Stimulated activated CD8-positive, alpha-beta memory T cell treated with anti-CD3 and anti-CD28 coated beads, Interleukin-15, amount 100 ng/mL, for 24 hours (primary cell): ENCODE data around the gene GLUD1.
"Not testable (repeated sequence)": the region's sequence is repeated elsewhere in the genome, so short reads cannot be mapped to it uniquely, and the experiment has no call there.

Experiments
- DNase-seq: peaks from one replicate; pipeline ENCODE4 v3.0.0-alpha.2; 2020; ENCODE audit warnings: low read depth

GLUD1 gene

DNA sequence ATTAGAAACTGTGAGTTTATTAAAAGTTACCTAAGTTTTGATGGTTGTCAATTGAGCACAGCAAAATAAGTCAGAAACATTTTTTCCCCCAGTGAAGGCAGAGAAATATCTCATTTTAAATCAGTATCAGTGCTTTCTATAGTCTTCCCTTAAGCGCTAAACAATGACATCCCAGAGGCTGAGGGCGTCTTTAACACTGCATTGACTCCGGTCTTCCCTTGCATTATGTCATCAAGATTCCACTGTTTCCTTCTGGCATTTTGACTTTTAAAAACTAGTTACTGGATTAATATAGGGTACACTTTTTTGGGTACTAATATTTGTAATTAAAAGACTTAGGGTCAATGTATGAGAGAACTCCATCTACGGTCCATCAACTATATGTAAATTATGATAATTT is 3.9 kb downstream of the GLUD1 start:
- no peak for DNase-seq

DNA sequence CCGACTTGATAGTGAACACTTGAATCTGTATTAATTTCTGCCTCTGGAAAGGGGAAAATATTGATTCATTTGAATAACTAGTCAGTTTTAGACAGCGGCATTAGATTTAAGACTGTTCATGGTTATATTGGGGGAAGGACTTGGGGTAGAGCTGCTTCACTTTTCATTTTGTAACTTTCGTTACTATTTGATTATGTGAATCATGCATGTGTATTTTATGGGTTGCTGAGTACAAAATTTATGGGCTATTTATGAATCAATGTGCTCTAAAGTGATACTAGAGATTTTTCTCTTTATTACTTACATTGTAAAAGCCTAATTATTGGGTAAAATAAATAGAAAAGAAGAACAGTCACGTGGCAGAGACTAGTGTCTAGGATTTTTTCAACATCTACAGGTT is 4.9 kb downstream of the GLUD1 start:
- no peak for DNase-seq

DNA sequence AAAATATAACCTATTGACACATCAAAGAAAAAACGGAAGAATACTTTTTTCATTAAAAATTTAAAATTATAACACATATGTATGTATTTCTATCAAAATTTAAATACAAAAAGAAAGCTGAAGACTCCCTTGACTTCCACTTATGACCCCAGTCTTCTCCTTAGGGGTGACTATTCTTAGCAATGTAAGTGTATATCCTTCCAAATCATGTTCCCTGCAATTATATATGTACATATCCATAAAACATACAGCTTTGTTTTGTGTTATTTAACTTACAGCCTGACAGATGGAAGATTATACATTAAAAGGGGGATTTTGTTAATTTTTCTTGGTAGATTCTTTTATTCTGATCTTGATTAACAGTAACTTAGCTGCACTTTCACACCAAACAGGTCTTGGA is 9.1 kb downstream of the GLUD1 start:
- DNase-seq = no peak

DNA sequence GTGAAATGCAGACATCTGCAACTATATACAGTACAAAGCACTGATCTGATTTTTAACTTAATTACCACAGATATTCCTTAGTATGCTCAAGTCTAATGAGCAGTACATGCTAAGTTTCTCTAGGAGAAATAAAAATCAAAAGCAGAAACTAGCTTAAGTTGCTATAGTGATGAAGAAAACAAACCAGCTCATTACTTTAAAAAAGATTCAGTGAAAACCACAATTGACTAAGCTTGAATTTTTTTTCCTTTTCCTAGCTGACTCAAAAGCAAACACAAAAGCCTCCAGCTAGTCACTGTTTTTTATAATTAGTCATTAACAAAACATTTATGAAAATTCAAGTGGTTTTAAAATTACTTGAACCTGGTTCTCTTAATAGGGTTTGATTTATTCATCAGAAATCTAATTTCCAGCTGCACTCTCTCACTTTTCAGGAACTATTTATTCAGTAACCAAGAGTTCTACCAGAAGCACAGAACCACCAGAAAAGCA is 10.3 kb downstream of the GLUD1 start:
- DNase-seq = not testable (repeated sequence)

DNA sequence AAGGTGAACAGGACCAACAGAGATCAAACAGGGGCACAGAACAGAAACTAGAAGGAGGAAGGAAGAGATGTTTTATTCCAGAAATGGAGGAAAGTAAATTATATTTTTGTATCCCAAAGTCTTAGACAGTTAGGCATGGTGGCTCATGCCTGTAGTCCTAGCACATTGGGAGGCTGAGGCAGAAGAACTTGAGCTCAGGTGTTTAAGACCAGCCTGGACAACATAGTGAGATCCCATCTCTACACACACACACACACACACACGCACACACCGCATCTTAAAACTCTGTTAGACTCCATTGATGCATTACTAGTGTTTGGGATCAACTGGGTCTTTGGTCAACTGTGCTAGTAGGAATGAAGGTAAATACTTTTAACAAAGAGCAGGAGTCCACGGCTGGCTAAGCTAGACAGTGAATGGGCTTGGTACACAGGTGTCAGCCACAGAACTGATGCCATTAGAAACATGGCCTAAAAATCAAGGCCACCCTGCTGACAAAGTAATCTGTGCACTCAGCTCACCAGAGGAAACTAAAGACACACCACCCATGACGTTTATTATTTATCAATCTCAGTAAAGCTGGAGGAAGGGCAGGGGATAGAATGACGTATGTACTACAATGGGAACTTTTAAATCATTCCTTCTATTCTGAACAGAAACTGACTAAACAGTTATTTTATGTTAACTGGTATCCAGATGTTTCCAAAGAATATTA is 10.9 kb downstream of the GLUD1 start:
- not testable (repeated sequence) for DNase-seq

DNA sequence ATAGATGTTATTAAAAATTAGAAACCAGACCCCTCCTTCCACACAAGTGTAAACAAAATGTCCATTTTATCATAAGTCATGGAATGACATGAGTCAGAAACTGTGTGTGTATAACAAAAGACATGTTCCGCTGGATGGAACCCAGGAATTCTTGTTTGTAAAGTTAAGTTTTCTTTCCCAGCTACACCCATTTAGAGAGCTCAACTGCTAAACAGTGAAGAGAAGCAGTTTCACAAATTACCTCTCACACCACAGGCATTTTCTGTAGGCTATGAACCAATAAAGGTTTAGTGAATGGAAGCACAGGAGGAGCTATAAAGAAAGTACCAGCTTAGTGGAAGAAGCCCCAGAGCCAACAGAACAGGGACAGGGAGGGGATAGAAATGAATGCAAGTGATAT is 12.4 kb downstream of the GLUD1 start:
- not testable (repeated sequence) for DNase-seq

DNA sequence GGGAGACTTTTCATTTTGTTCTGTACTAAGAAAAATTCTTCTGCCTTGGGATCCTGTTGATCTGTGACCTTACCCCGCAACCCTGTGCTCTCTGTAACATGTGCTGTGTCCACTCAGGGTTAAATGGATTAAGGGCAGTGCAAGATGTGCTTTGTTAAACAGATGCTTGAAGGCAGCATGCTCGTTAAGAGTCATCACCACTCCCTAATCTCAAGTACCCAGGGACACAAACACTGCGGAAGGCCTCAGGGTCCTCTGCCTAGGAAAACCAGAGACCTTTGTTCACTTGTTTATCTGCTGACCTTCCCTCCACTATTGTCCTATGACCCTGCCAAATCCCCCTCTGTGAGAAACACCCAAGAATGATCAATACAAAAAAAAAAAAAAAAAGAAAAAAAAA is 13.1 kb downstream of the GLUD1 start:
- DNase-seq = not testable (repeated sequence)

DNA sequence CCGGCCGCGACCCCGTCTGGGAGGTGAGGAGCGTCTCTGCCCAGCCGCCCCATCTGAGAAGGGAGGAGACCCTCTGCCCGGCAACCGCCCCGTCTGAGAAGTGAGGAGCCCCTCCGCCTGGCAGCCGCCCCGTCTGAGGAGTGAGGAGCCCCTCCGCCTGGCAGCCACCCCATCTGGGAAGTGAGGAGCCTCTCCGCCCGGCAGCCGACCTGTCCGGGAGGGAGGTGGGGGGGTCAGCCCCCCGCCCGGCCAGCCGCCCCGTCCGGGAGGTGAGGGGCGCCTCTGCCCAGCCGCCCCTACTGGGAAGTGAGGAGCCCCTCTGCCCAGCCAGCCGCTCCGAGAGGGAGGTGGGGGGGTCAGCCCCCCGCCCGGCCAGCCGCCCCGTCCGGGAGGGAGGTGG is 14.0 kb downstream of the GLUD1 start:
- DNase-seq = not testable (repeated sequence)

DNA sequence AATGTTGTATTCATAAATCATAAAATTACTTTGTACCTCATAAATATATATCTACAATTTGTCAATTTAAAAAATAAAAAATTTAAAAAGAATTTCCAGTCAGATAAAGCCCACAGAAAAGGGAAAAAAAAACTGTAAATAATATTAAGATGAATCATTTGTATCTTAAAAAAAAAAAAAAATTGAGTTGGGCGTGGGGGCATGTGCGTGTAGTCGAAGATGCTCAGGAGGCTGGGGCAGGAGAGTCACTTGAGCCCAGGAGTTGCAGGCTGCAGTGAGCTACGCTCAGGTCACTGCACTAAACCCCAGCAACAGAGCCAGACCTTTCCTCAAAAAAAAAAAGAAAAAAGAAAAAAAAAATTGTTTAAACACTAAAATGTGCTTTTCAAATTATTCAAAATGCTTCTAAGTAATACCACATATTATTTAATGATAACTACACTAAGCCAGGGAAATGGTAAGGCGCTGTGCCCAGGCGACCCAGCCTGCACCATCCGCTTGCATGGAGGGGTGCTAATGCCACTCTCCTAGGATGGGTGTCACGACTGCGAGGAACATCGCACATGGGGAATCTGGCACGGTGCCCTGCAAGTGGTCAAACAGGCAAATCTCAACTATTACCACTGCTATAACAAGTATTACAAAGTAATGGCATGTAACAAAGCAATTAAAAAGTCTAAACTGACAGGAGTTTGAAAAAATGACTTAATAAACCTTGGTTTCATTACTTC is 15.4 kb downstream of the GLUD1 start:
- DNase-seq = no peak

DNA sequence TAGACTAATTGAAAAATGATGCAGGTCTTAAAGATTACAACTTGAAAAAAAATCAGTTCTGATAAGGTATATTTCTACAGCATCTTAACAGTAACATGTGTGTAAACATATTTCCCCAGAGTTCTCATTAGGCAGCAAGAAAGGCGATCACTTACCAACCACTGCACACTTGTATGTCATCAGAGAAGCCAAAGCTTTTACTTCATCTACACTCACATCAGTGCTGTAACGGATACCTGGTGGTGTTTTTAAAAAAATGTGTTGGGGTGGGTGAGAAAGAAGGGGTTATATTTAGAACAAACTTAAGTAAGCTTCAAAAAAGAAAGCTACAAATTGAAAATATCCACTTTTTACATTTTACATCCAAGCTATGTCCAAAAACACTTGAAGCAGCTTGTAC is 18.2 kb downstream of the GLUD1 start:
- DNase-seq = not testable (repeated sequence)

DNA sequence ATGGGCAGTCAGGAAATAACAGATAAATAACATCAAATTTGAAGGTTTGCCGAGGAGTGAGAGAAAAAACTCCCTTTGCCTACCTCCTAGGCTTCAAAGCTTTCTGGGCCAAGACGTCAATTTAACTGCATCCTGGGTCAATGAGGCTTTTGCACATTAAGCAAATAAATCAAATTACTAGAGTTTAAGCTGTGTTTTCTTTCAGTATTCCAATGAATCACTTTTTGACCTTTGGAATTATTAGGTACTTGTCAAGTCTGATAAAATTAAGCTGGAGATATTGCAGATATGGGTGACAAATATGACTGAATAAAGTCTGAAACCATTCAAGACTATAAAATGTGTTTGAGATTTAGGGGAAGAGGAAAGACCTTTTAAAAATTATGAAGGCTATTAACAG is 22.2 kb downstream of the GLUD1 start:
- DNase-seq = no peak

DNA sequence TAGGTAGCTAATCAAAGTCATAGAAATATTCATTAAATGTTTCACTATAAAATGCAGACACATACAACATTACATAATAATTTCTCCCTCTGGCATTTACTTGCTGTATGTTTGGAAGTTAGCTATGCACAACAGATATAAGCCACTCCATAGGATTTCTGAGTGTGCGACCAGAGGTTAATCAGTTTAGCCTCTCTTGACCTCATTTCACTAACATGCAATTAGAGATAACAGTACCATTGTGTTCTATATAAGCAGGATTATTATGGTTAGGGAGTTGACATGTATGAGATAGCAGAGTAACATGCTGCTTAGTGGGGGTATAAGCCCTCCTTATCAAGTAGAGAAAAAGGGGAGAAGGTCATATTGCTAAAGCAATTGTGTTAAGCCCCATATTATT is 26.4 kb downstream of the GLUD1 start:
- DNase-seq = no peak

DNA sequence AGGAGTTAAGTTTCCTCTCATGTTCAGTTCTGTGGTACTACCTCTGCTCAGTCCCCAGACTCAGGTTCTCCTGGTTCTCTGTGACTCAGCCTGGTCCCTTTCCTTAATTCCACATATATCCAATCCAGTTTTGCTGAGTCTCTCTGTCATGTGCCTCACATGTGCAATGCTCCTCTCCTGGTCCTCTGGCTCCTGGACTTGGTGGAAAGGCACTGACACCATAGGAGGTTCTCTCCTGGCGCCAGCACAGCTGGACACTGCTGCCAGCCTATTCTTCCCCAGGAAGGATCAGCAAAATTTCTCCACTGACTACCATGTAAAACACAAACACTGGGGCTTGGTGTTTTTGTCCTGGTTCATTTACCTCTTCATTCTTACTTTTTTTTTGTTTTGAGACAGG is 27.8 kb downstream of the GLUD1 start:
- DNase-seq = no peak

DNA sequence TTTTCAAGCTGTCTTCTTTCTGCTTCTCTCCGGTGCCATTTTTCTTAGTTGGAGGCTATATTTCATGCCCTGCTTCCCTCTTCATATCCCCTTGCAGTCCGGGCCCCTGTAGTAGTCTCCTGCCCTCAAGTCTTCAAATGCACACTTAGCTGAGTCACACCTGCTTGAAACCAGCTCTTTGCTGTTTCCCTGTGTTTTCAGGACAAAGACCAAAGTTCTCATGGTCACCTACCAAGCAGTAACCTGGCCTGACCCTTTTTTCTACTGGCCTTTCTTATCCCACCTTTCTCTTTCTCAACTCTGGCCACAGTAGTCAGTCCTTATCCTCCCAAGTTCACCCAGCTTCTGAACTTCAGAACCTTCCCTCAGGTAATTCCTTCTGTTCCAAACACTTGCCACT is 28.5 kb downstream of the GLUD1 start:
- no peak for DNase-seq

DNA sequence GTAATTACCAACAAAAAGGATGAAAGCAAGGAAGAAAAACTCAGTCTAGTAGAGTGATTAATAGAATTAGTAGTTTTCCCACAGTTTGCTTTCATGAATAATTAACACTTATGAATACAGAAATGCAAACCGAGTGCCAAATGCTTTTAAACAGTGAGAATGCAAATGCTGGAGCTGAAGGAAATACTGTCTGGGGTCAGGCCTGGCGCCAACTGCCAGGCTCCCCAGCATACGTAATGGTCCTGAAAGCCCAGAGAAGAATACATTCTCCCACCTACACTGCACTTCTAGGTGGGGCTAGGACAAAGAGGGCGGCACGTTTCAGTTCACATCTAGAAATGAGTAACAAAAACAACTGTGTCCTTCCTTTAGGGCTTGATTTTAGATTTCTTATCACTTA is 30.0 kb downstream of the GLUD1 start:
- no peak for DNase-seq

DNA sequence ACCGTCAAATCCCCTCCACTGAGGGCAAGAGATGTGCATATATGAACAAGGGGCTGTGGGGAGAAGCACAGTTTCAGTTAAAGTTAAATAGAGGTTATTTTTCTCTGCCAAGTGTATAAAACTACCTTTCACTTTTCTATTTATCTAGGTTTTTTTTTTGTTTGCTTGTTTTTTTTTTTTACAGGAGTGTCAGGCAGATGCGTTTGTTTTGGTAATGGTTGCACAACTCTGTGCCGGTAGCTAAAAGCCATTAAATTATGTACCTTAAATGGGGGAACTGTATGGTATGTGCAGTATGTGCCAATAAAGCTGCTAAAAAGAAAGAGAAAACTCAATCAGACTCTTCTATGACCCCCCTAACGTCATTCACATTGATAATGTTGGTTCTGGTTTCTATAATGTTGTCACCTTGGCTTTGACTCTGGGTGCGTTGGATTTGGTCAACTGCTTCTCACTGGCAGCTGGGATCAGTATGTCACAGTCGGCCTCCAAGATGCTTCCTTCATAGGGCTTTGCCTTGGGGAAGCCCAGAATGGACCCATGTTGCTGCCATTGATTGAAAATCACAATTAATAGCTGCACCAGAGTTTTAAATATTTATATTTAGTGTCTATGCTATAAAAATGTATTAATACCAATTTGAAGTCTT is 34.2 kb downstream of the GLUD1 start:
- no peak for DNase-seq

DNA sequence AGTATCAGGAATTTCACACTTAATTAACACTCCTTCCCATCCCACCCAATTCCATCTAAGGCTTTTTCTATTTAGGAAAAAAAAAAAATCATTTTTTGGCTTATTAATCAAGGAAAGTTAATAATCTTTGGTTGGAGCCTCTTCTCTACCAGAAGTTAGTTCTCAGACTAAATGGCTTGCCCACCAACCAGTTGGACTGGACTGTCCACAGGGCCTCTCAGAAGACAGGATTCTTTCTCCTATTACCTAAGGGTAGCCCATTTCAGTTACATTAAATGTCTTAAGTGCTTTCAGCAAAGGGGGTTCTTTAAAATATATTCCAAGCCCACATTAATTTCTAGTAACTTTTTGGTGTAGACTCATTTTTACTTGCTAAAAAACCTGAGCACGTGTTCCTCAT is 35.2 kb downstream of the GLUD1 start:
- no peak for DNase-seq

DNA sequence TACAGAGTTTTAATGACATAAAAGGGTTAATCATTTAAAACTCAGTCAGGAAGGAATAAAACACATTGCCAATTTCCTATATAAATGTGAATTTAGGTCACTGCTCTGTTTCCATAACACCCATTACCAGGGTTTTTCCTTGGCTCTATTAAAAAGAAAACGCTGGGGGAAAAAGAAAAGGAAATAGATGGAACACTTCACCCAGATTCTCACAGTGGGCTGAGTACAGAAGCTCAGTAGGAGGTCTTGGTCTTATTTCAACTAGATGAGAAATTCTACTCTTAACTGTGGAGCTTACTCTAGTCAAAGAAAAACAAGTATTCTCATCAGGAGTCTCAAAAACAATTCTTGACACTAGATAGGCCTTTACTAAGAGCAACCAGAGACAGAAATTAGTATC is 36.5 kb downstream of the GLUD1 start:
- DNase-seq = no peak

DNA sequence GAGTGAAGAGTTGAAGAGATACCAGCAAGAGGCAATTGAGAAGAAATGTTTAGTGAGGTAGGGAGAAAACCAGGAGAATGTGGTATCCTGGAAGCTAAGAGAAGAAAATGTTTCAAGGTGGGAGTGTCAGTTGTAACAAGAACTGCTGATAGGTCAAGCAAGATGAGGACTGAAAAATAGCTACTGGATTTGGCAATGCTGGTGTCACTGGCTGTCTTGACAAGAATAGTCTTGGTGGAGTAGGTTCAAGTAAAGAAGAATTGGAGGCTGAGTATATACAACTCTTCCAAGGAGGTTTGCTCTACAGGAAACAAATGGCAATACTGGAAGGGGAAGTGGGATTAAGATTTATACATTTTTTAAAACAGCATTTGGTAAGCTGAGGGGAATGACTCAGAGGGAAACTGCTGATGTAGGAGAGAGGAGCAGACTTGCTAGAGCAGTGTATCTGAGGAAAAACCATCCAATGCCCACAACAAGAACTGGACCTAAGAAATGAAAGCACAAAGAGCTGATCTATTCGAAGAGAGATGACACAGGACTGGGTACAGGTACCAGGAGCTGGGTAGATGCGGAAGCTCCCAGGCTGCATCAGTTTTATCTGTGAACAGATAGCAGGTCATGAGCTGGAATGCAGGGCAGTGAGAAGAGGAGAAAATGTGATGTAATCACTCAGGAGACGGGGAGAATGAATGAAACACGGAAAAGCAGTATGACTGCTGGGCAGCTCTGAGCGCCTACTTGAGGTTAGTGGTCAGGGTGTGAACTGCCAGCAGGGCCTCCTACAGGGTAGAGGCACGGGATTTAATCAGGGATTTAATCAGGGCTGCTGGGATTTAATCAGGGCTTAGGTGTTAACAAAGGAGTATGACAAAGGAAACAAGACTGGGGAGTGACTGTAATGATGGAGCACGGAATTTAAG is 40.0 kb downstream of the GLUD1 start:
- DNase-seq = no peak

DNA sequence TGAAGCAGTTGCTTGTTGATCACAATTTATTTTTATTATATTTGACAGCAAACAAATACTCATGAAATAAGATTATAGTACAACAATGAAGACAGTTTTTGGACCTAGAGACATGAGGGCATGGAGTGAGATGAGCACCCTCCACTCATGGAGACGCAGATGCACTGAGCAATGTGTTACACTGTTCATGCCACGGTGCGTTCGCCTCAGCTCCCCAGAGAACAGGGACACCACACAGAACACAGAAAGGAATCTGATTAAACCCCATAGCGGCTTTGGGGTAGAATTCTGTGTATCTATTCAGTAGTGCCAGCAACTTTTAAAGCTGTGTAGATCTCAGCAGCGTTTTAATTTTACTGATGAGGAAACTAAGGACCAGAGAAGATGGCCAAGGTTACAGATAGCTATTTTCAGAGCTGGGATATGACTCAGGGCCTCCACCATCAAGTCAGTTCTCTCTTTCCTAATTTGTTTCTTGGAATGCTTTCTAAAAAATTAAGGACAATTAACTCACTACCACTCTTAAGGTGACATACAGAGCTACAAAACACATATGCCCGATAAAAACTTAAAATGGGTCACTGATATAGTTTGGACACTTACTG is 41.0 kb downstream of the GLUD1 start:
- no peak for DNase-seq

DNA sequence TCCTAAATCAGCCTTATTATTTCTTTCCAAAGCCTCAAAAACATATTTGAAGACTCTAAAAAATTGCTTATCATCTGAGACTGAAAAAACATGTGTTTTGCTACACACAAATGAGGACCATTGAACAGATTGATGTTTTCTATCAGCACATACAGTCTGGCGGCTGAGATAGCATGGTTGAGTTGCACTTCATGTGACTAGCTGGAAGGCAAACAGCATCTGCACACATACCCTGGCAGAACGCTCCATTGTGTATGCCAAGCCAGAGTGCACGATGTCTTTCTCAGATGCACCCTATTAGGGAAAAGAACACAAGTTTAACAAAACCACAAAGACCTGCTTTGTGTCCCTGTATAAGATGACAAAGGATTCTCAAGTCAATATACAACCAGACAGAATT is 41.5 kb downstream of the GLUD1 start:
- no peak for DNase-seq
